ENCODE data around the gene CNKSR1.

CNKSR1 gene

GRCh38 chr1:26181586-26182382 is 4.5 kb downstream of the CNKSR1 start:
- Histone ChIP-seq H3K27ac (no peak overlapping the region), H2AFZ (no peak overlapping the region), H3K4me2 (ENCODE audit: low read length) (no peak overlapping the region), H3K9me3 (ENCODE audit: control insufficient read depth, low read length) (no peaks in the 10 kb centered on the region), H3K9ac (no peak overlapping the region), H3K36me3 (ENCODE audit: control insufficient read depth, insufficient read depth, low read length) (no peaks in the 10 kb centered on the region), H3K4me1 (peaks cover 6% of the 10 kb centered on the region), H3K27me3 (ENCODE audit: control insufficient read depth, insufficient read depth, low read length) (no peaks in the 10 kb centered on the region), H3K79me2 (no peaks in the 10 kb centered on the region), H3K4me3 (ENCODE audit: low read depth, low read length) (no peak overlapping the region)
- no peak for TF ChIP-seq CTCF (IDR thresholded peaks at IDR 0.05)

- Histone ChIP-seq H3K9me3 (ENCODE audit: control insufficient read depth, low read length) (no peaks in the 10 kb centered on the region), H2AFZ (no peak overlapping the region), H3K4me3 (ENCODE audit: low read depth, low read length) (no peak overlapping the region), H3K27ac (no peak overlapping the region), H3K9ac (no peak overlapping the region), H3K36me3 (ENCODE audit: control insufficient read depth, insufficient read depth, low read length) (no peaks in the 10 kb centered on the region), H3K79me2 (no peaks in the 10 kb centered on the region), H3K4me2 (ENCODE audit: low read length) (no peak overlapping the region), H3K27me3 (ENCODE audit: control insufficient read depth, insufficient read depth, low read length) (no peaks in the 10 kb centered on the region), H3K4me1 (peaks cover 4% of the 10 kb centered on the region)
- no peak for TF ChIP-seq CTCF (IDR thresholded peaks at IDR 0.05)
Observed at GRCh38 chr1:26182383-26182696, 5.0 kb downstream of the CNKSR1 start.

- Histone ChIP-seq H2AFZ (no peak overlapping the region), H3K9ac (no peak overlapping the region), H3K9me3 (ENCODE audit: control insufficient read depth, low read length) (no peaks in the 10 kb centered on the region), H3K79me2 (no peaks in the 10 kb centered on the region), H3K27me3 (ENCODE audit: control insufficient read depth, insufficient read depth, low read length) (no peaks in the 10 kb centered on the region), H3K4me2 (ENCODE audit: low read length) (no peak overlapping the region), H3K36me3 (ENCODE audit: control insufficient read depth, insufficient read depth, low read length) (no peaks in the 10 kb centered on the region), H3K27ac (no peak overlapping the region), H3K4me3 (ENCODE audit: low read depth, low read length) (no peak overlapping the region), H3K4me1 (no peaks in the 10 kb centered on the region)
- TF ChIP-seq CTCF (IDR thresholded peaks at IDR 0.05), result no peak
Observed at GRCh38 chr1:26184086-26184485, 6.8 kb downstream of the CNKSR1 start.

- no peaks in the 10 kb centered on the region for H3K36me3 ChIP-seq (ENCODE audit: control insufficient read depth, insufficient read depth, low read length)
- H3K4me1 ChIP-seq, result no peaks in the 10 kb centered on the region
Observed at GRCh38 chr1:26184883-26185282, 7.6 kb downstream of the CNKSR1 start.

More at GRCh38 chr1:26184883-26185282, 7.6 kb downstream of the CNKSR1 start:
- no peak for TF ChIP-seq CTCF (IDR thresholded peaks at IDR 0.05)
- no peak overlapping the region for H3K4me3 ChIP-seq (ENCODE audit: low read depth, low read length)
- no peaks in the 10 kb centered on the region for H3K9me3 ChIP-seq (ENCODE audit: control insufficient read depth, low read length)
- H3K27ac ChIP-seq, result no peak overlapping the region
- H3K4me2 ChIP-seq (ENCODE audit: low read length), result no peak overlapping the region
- H3K9ac ChIP-seq, result no peak overlapping the region
- H2AFZ ChIP-seq, result no peak overlapping the region
- no peaks in the 10 kb centered on the region for H3K27me3 ChIP-seq (ENCODE audit: control insufficient read depth, insufficient read depth, low read length)
- H3K79me2 ChIP-seq, result no peaks in the 10 kb centered on the region

Measured in parathyroid adenoma (tissue), 2 donors.